Sigmoid colon (tissue), 7 donors: ENCODE measurements around the gene ASPN. TPM values are rescaled to one million over a fixed set of nuclear protein-coding genes. Genes with fewer than 3 reads are reported as not detected.

ENCODE experiments used
- DNase-seq: peaks from one replicate; pipeline ENCODE4 v3.0.0-alpha.2; 2019
- H3K27ac ChIP-seq, 4 donors: fragments of 200-600 bp; sonication (generic); one replicate each; pipeline ENCODE4 v1.5.1; 2016 to 2019; ENCODE audit warnings: mild to moderate bottlenecking in 1 of 4
- H3K27me3 ChIP-seq, 3 donors: fragments of 200-600 bp; sonication (generic); one replicate each; pipeline ENCODE4 v1.5.1; 2019; ENCODE audit warnings: mild to moderate bottlenecking in 1 of 3
- H3K36me3 ChIP-seq, 4 donors: fragments of 200-600 bp; sonication (generic); one replicate each; pipeline ENCODE4 v1.5.1; 2016 to 2019
- H3K4me1 ChIP-seq, 4 donors: fragments of 200-600 bp; sonication (generic); one replicate each; pipeline ENCODE4 v1.5.1; 2017 to 2019
- H3K4me3 ChIP-seq, 4 donors: fragments of 200-600 bp; sonication (generic); one replicate each; pipeline ENCODE4 v1.5.1; 2017 to 2019; ENCODE audit warnings: mild to moderate bottlenecking in 2 of 4, moderate library complexity in 1 of 4
- H3K9me3 ChIP-seq, 4 donors: fragments of 200-600 bp in 3 of 4; sonication (generic) in 3 of 4; one replicate each; pipeline versions ENCODE4 v1.5.1 to v1.6.1; 2013 to 2019
- EP300 ChIP-seq, 4 donors: sonication (generic); formaldehyde crosslinking; IDR thresholded peaks; one replicate each; pipeline ENCODE4 v1.6.1; 2017; ENCODE audit warnings: antibody characterized with exemption in 4 of 4
- POLR2A ChIP-seq, 2 donors: fragments of 450-650 bp; IDR thresholded peaks; one replicate each; pipeline ENCODE4 v1.6.1; 2016; ENCODE audit warnings: antibody characterized with exemption in 2 of 2, mild to moderate bottlenecking in 2 of 2, moderate library complexity in 2 of 2
- POLR2AphosphoS5 ChIP-seq, 4 donors: sonication (generic); formaldehyde crosslinking; IDR thresholded peaks; one replicate each; pipeline ENCODE4 v1.6.1; 2017; ENCODE audit warnings: antibody characterized with exemption in 4 of 4
- WGBS, 2 donors: extraction: QIAGEN DNeasy Blood & Tissue Kit; methylation state at CpG; one replicate each; pipeline ENCODE4 v1.1.7; 2013; 5-methylcytosine and 5-hydroxymethylcytosine counted together
- intact Hi-C: fragments of 100-400 bp; cut with DNase I; formaldehyde crosslinking; loops from one replicate; pipeline ENCODE4 v1.15.1; 2023
- polyA plus RNA-seq, 3 donors: library from polyadenylated mRNA; stranded (reverse); fragments of 200-250 nt; gene quantifications; one replicate each; pipeline ENCODE4 v1.2.3, GENCODE V29; 2013
- total RNA-seq, 4 donors: library from RNA; depleted of rRNA; stranded (reverse); fragments of >200 nt; gene quantifications; one replicate each; pipeline ENCODE4 v1.1.0, GENCODE V29; 2016
- TF ChIP-seq, protein P1 (sequence below), 4 experiments: fragments of 450-650 bp in 3 of 4; fragments of 200-600 bp in 1 of 4; IDR thresholded peaks; one replicate each; pipeline ENCODE4 v1.5.1; 2016 to 2019; ENCODE audit warnings: antibody characterized with exemption in 4 of 4, mild to moderate bottlenecking in 3 of 4, moderate library complexity in 2 of 4
- donor health status: healthy with polysubstance abuse.
- donor health status: Bipolar disorder and iron deficiency.
- donor health status: healthy.

ASPN gene
- total and polyA plus RNA-seq, 7 donors: 1.5 to 96.9 (median 9.4) TPM

DNA sequence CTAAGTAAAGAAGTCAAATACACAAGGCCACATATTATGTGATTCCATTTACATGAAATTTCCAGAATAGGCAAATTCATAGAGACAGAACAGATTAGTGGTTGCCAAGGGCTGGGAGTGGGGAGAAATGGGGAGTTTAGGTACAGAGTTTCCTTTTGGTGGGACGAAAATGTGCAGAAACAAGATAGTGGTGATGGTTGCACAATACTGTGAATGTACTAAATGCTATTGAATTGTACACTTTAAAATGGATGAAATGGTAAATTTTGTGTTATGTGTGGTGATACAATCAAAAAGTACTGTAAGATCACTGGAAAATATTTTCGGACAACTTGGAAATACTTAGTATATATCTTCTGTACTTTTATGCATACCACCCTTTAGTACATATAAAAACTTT, 38.5 kb upstream of the ASPN start:
- Histone ChIP-seq H3K4me3 (no peak overlapping the region), H3K36me3 (no peaks in the 10 kb centered on the region), H3K9me3 (no peaks in the 10 kb centered on the region), H3K27ac (no peak overlapping the region), H3K4me1 (no peaks in the 10 kb centered on the region), H3K27me3 (no peaks in the 10 kb centered on the region)
- intact Hi-C loops: no loop called here
- DNase-seq: no peak
- WGBS, 2 donors: 93 to 98% methylated on average over 2 of the region's 2 CpGs
- TF ChIP-seq POLR2AphosphoS5 (IDR thresholded peaks at IDR 0.05) (no peak), EP300 (IDR thresholded peaks at IDR 0.05) (no peak), POLR2A (IDR thresholded peaks at IDR 0.05) (no peak)
- TF ChIP-seq, protein P1, sequence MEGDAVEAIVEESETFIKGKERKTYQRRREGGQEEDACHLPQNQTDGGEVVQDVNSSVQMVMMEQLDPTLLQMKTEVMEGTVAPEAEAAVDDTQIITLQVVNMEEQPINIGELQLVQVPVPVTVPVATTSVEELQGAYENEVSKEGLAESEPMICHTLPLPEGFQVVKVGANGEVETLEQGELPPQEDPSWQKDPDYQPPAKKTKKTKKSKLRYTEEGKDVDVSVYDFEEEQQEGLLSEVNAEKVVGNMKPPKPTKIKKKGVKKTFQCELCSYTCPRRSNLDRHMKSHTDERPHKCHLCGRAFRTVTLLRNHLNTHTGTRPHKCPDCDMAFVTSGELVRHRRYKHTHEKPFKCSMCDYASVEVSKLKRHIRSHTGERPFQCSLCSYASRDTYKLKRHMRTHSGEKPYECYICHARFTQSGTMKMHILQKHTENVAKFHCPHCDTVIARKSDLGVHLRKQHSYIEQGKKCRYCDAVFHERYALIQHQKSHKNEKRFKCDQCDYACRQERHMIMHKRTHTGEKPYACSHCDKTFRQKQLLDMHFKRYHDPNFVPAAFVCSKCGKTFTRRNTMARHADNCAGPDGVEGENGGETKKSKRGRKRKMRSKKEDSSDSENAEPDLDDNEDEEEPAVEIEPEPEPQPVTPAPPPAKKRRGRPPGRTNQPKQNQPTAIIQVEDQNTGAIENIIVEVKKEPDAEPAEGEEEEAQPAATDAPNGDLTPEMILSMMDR (IDR thresholded peaks at IDR 0.05): no peak

DNA sequence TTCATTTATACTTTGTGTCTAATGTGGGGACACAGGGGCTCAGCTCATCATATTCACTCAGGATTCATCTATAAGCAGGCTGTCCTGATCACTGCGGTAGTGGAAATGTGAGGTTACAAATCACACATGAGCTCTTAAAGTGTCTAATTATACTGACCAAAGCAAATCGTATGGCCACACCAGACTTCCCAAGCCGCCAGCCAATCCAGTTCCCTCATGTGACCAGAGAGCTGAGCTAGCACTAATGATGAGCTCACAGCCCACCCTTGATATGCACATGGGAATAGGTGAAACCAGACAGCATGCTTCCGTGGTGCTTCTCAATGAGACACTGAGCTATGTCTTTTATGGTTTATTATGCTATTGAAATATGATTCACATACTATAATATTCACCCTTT, 35.9 kb upstream of the ASPN start:
- H3K4me1 ChIP-seq: peaks cover 0 to 8% (median 2%) of the 10 kb centered on the region in 4 donors
- TF ChIP-seq POLR2AphosphoS5 (IDR thresholded peaks at IDR 0.05): no peak
- no peak for DNase-seq
- intact Hi-C loops: no loop called here
- 90 to 92% methylated on average over 4 of the region's 4 CpGs for WGBS, 2 donors
- H3K27me3 ChIP-seq: no peaks in the 10 kb centered on the region
- H3K9me3 ChIP-seq: no peaks in the 10 kb centered on the region
- no peak overlapping the region for H3K4me3 ChIP-seq
- H3K36me3 ChIP-seq: no peaks in the 10 kb centered on the region
- no peak overlapping the region for H3K27ac ChIP-seq

DNA sequence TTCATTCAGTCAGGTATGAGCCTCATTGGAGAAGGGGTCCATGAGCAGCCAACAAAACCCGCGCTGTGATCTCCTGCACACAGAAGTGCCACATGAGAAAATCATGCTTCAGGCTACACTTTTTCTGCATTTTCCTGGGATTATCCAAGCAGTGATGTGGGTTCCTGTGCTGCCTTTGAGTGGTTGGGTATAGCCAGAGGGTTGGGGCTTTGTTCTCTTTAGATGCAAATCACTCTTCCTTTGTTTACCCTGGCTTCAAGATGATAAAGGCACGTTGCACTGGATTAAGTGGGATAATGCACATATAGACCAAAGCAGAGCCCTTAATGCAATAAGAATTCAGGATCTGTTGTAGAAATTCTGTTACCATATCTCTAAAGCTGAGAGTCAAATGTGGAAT, 34.7 kb upstream of the ASPN start:
- H3K36me3 ChIP-seq: no peaks in the 10 kb centered on the region
- intact Hi-C loops: no loop called here
- H3K27ac ChIP-seq: no peak overlapping the region
- TF ChIP-seq POLR2A (IDR thresholded peaks at IDR 0.05): no peak
- TF ChIP-seq EP300 (IDR thresholded peaks at IDR 0.05): no peak
- TF ChIP-seq, protein P1 (IDR thresholded peaks at IDR 0.05): no peak
- no peak for TF ChIP-seq POLR2AphosphoS5 (IDR thresholded peaks at IDR 0.05)
- 80 to 83% methylated on average over 3 of the region's 3 CpGs for WGBS, 2 donors
- H3K9me3 ChIP-seq: no peaks in the 10 kb centered on the region
- H3K27me3 ChIP-seq: no peaks in the 10 kb centered on the region
- no peak overlapping the region for H3K4me3 ChIP-seq
- peaks cover 0 to 19% (median 10%) of the 10 kb centered on the region in 4 donors for H3K4me1 ChIP-seq
- no peak for DNase-seq

DNA sequence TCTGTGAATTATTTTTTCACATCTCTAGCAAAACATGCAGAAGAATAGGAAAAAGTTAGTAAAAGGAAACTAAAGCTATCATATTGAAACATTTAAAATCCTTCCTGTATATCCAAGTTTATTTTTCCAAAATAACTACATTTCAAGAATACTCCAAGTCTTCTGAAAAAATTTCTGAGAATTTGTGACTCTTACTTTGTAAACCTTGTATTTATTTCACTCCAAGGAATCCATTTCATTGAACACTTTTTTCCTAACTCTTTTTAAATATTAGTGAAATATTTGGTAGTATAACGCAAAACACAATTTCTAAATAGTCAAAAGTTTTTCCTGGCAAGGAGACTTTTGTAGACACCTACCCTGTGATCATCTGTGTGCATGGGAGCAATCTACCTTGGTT, 34.2 kb upstream of the ASPN start:
- no peaks in the 10 kb centered on the region for H3K36me3 ChIP-seq
- WGBS, 2 donors: 97 to 99% methylated on average over 1 of the region's 1 CpG
- H3K4me1 ChIP-seq: peaks cover 0 to 23% (median 12%) of the 10 kb centered on the region in 4 donors
- H3K4me3 ChIP-seq: no peak overlapping the region
- H3K27ac ChIP-seq: no peak overlapping the region
- TF ChIP-seq, protein P1 (IDR thresholded peaks at IDR 0.05): no peak
- TF ChIP-seq POLR2AphosphoS5 (IDR thresholded peaks at IDR 0.05) (no peak), POLR2A (IDR thresholded peaks at IDR 0.05) (no peak), EP300 (IDR thresholded peaks at IDR 0.05) (no peak)
- no peaks in the 10 kb centered on the region for H3K27me3 ChIP-seq
- no peak for DNase-seq
- H3K9me3 ChIP-seq: no peaks in the 10 kb centered on the region
- intact Hi-C loops: no loop called here

DNA sequence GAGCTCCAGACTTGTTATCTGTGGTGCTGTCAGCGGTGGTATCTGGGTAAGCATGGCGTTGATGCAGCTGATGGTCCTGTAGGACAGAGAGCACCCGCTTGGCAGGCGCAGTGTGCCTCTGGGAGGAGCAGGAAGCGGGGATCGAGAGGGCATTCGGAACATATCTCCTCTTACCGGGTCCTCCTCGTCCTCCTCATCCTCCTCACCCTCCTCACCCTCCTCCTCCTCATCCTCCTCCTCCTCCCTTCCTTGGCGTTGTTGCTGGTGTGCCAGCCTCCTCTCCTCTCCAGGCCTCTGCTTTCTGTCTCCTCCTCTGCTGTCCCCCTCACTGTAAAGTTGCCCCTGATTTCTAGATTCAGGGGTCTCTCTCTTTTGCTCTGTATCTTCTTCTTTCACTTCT, 32.3 kb upstream of the ASPN start:
- DNase-seq: no peak
- H3K9me3 ChIP-seq: no peaks in the 10 kb centered on the region
- intact Hi-C loops: no loop called here
- TF ChIP-seq EP300 (IDR thresholded peaks at IDR 0.05) (no peak), POLR2A (IDR thresholded peaks at IDR 0.05) (no peak), POLR2AphosphoS5 (IDR thresholded peaks at IDR 0.05) (no peak)
- TF ChIP-seq, protein P1 (IDR thresholded peaks at IDR 0.05): no peak
- H3K27me3 ChIP-seq: no peaks in the 10 kb centered on the region
- H3K4me3 ChIP-seq: no peak overlapping the region
- H3K4me1 ChIP-seq: peaks cover 0 to 23% (median 12%) of the 10 kb centered on the region in 4 donors
- 93 to 94% methylated on average over 10 of the region's 10 CpGs for WGBS, 2 donors
- H3K36me3 ChIP-seq: no peaks in the 10 kb centered on the region
- no peak overlapping the region for H3K27ac ChIP-seq
